Pancreas (tissue), 10 donors: ENCODE data around the gene SCRT2. TPM values are rescaled to one million over a fixed set of nuclear protein-coding genes. Genes with fewer than 3 reads are reported as not detected.

Experiments used
- ATAC-seq, 4 donors: fragments of 200-7000 bp; cut with Tn5 transposase; one replicate each; pipeline versions ENCODE4 v1.8.0 to v1.9.1; 2020; ENCODE audit warnings: mild to moderate bottlenecking in 4 of 4, moderate library complexity in 4 of 4
- DNase-seq, 6 donors: peaks; one replicate each; pipeline ENCODE4 v3.0.0-alpha.2; 2020
- FAIRE-seq: peaks from 2 replicates; lab custom pipeline; 2012; peaks lifted over from hg19 to GRCh38; lab: Jason Lieb, UNC
- H3K27ac ChIP-seq, 4 donors: fragments of 200-600 bp; sonication (generic); 1 replicate in 3 of 4; 2 replicates in 1 of 4; pipeline versions ENCODE4 v1.5.0 to v1.8.0; 2020
- H3K27me3 ChIP-seq, 4 donors: fragments of 200-600 bp; one replicate each; pipeline ENCODE4 v1.8.0; 2021
- H3K36me3 ChIP-seq, 3 donors: fragments of 200-600 bp; sonication (generic) in 1 of 3; one replicate each; pipeline versions ENCODE4 v1.5.0 to v1.8.0; 2020 to 2021
- H3K4me1 ChIP-seq, 3 donors: fragments of 200-600 bp; one replicate each; pipeline ENCODE4 v1.8.0; 2021
- H3K4me3 ChIP-seq, 4 donors: fragments of 200-600 bp; sonication (generic) in 2 of 4; one replicate each; pipeline versions ENCODE4 v1.5.0 to v1.8.0; 2020 to 2021
- H3K9me3 ChIP-seq, 4 donors: fragments of 200-600 bp; one replicate each; pipeline ENCODE4 v1.8.0; 2021
- CTCF ChIP-seq, 4 donors: fragments of 200-600 bp; sonication (generic) in 3 of 4; IDR thresholded peaks; one replicate each; pipeline versions ENCODE4 v1.5.0 to v1.8.0; 2021; ENCODE audit warnings: antibody characterized with exemption in 4 of 4
- WGBS, 2 donors: extraction: QIAGEN DNeasy Blood & Tissue Kit; methylation state at CpG; one replicate each; pipeline ENCODE4 v1.1.7; 2013; 5-methylcytosine and 5-hydroxymethylcytosine counted together
- intact Hi-C, 3 donors: fragments of 100-400 bp; cut with DNase I; formaldehyde crosslinking; loops; one replicate each; pipeline versions ENCODE4 v1.11.1 to v1.14.2; 2022
- polyA plus RNA-seq, 2 donors: library from polyadenylated mRNA; stranded (reverse); fragments of 200-250 nt; gene quantifications; one replicate each; pipeline ENCODE4 v1.2.3, GENCODE V29; 2013
- total RNA-seq, 6 donors: library from RNA; stranded (reverse); fragmentation: NEBNext Ultra II Directional in 4 of 6; extraction: Animal tissue kit (Norgen Biotek cat#: 25700) in 4 of 6; gene quantifications; one replicate each; pipeline versions ENCODE4 v1.2.1 to v1.2.4, GENCODE V29; 2021 to 2023
- donor health status: healthy with polysubstance abuse.
- donor health status: DM: no; HTN: no; CAD: no; lungs with moderate emphysema.
- donor health status: DM: no; HTN: no; CAD: no.
- donor health status: control.
- donor health status: control.
- donor health status: Bipolar disorder and iron deficiency.
- donor health status: DM: yes; HTN: yes; CAD: no.
- donor health status: DM: no; HTN: no; CAD: no.
- donor health status: DM: no; HTN: no; CAD: no.
- donor health status: DM: yes; HTN: yes; CAD: no.

The SCRT2 gene
- total and polyA plus RNA-seq, 8 donors, result 0.04 to 0.63 (median 0.07) TPM; not detected in 2

GRCh38 chr20:708956-709355 lies 33.4 kb upstream of the SCRT2 start:
- 65 to 74% methylated on average over 2 of the region's 2 CpGs for WGBS, 2 donors

GRCh38 chr20:707451-708110 lies 32.0 kb upstream of the SCRT2 start:
- Histone ChIP-seq H3K4me3 (no peak overlapping the region), H3K27ac (no peak overlapping the region), H3K4me1 (peaks cover 0 to 4% (median 0%) of the 10 kb centered on the region in 3 donors), H3K36me3 (no peaks in the 10 kb centered on the region), H3K27me3 (peaks cover 0 to 9% (median 0%) of the 10 kb centered on the region in 4 donors), H3K9me3 (no peaks in the 10 kb centered on the region)
- DNase-seq (no peak), ATAC-seq (no peak), FAIRE-seq (no peak)
- intact Hi-C loops, result no loop called here
- TF ChIP-seq CTCF (IDR thresholded peaks at IDR 0.05), result no peak
- 76 to 90% methylated on average over 13 of the region's 13 CpGs for WGBS, 2 donors

More at GRCh38 chr20:708956-709355, 33.4 kb upstream of the SCRT2 start:
- Histone ChIP-seq H3K36me3 (no peaks in the 10 kb centered on the region), H3K4me1 (peaks cover 0 to 4% (median 0%) of the 10 kb centered on the region in 3 donors), H3K4me3 (no peak overlapping the region), H3K27me3 (peaks cover 0 to 13% (median 0%) of the 10 kb centered on the region in 4 donors), H3K9me3 (no peaks in the 10 kb centered on the region), H3K27ac (no peak overlapping the region)
- TF ChIP-seq CTCF (IDR thresholded peaks at IDR 0.05), result no peak
- DNase-seq (no peak), ATAC-seq (no peak), FAIRE-seq (no peak)
- intact Hi-C loops, result no loop called here

GRCh38 chr20:706366-706885 lies 30.8 kb upstream of the SCRT2 start:
- DNase-seq (peak in 1 of 6 donors; percentile 30), FAIRE-seq (no peak), ATAC-seq (no peak)
- no peaks in the 10 kb centered on the region for H3K36me3 ChIP-seq
- H3K4me3 ChIP-seq, result no peak overlapping the region
- peaks cover 0 to 9% (median 0%) of the 10 kb centered on the region in 4 donors for H3K27me3 ChIP-seq
- peaks cover 0 to 4% (median 0%) of the 10 kb centered on the region in 3 donors for H3K4me1 ChIP-seq
- WGBS, 2 donors, result 64 to 71% methylated on average over 8 of the region's 8 CpGs
- no peak overlapping the region for H3K27ac ChIP-seq
- no peak for TF ChIP-seq CTCF (IDR thresholded peaks at IDR 0.05)
- no peaks in the 10 kb centered on the region for H3K9me3 ChIP-seq
- intact Hi-C loops, result no loop called here

GRCh38 chr20:704726-705125 lies 29.1 kb upstream of the SCRT2 start:
- Histone ChIP-seq H3K36me3 (no peaks in the 10 kb centered on the region), H3K4me3 (no peak overlapping the region), H3K9me3 (no peaks in the 10 kb centered on the region), H3K27me3 (peaks cover 0 to 8% (median 0%) of the 10 kb centered on the region in 4 donors), H3K27ac (no peak overlapping the region), H3K4me1 (no peaks in the 10 kb centered on the region)
- WGBS, 2 donors, result 68 to 74% methylated on average over 4 of the region's 4 CpGs
- TF ChIP-seq CTCF (IDR thresholded peaks at IDR 0.05), result no peak
- DNase-seq, result no peak
- intact Hi-C loops, result no loop called here
- no peak for ATAC-seq
- FAIRE-seq, result no peak

- DNase-seq (no peak), ATAC-seq (no peak), FAIRE-seq (no peak)
- Histone ChIP-seq H3K27me3 (no peaks in the 10 kb centered on the region), H3K4me3 (no peak overlapping the region), H3K36me3 (no peaks in the 10 kb centered on the region), H3K4me1 (no peaks in the 10 kb centered on the region), H3K9me3 (no peaks in the 10 kb centered on the region), H3K27ac (no peak overlapping the region)
- intact Hi-C loops, result no loop called here
- 68 to 74% methylated on average over 8 of the region's 8 CpGs for WGBS, 2 donors
- TF ChIP-seq CTCF (IDR thresholded peaks at IDR 0.05), result no peak
Measured at GRCh38 chr20:703426-703825, 27.8 kb upstream of the SCRT2 start.
